Activated naive CD8-positive, alpha-beta T cell treated with anti-CD3 and anti-CD28 coated beads, Interleukin-2, amount 50 U/mL, for 16 hours (primary cell): ENCODE results near the gene PBOV1.

ENCODE experiments used
- DNase-seq: peaks from one replicate; pipeline ENCODE4 v3.0.0-alpha.2; 2020; ENCODE audit warnings: low read depth, low spot score

Gene PBOV1

GRCh38 chr6:138205437-138206094 lies 12.7 kb downstream of the PBOV1 start:
- DNase-seq, result no peak

GRCh38 chr6:138204792-138205384 lies 13.4 kb downstream of the PBOV1 start:
- no peak for DNase-seq

- no peak for DNase-seq
These were observed 14.0 kb downstream of the PBOV1 start for GRCh38 chr6:138204303-138204702.

- DNase-seq, result no peak
These were observed 15.0 kb downstream of the PBOV1 start for GRCh38 chr6:138203315-138203714.

GRCh38 chr6:138201836-138202235 lies 16.5 kb downstream of the PBOV1 start:
- DNase-seq, result no peak

GRCh38 chr6:138198430-138199091 lies 19.7 kb downstream of the PBOV1 start:
- no peak for DNase-seq

GRCh38 chr6:138197570-138197969 lies 20.7 kb downstream of the PBOV1 start:
- DNase-seq, result no peak

- no peak for DNase-seq
These were observed 22.1 kb downstream of the PBOV1 start for GRCh38 chr6:138196122-138196738.

- DNase-seq, result no peak
These were observed 24.0 kb downstream of the PBOV1 start for GRCh38 chr6:138194287-138194686.

GRCh38 chr6:138188278-138188941 lies 29.9 kb downstream of the PBOV1 start:
- no peak for DNase-seq

- DNase-seq, result no peak
These were observed 31.1 kb downstream of the PBOV1 start for GRCh38 chr6:138187156-138187555.

GRCh38 chr6:138184230-138184629 lies 34.1 kb downstream of the PBOV1 start:
- no peak for DNase-seq

- no peak for DNase-seq
These were observed 34.5 kb downstream of the PBOV1 start for GRCh38 chr6:138183790-138184134.

GRCh38 chr6:138182939-138183789 lies 35.1 kb downstream of the PBOV1 start:
- DNase-seq, result no peak

- DNase-seq, result no peak
These were observed 41.5 kb downstream of the PBOV1 start for GRCh38 chr6:138176652-138177232.

GRCh38 chr6:138175596-138175995 lies 42.7 kb downstream of the PBOV1 start:
- no peak for DNase-seq
